GM12872 (cell line): ENCODE results near the gene EML2.
A peak's percentile ranks its signal among the peaks of the same experiment; 100 is the strongest.

ENCODE experiments used
- CTCF ChIP-seq: IDR thresholded peaks from 3 replicates; pipeline ENCODE4 v1.5.1; 2011; ENCODE audit warnings: low read depth, mild to moderate bottlenecking, low read length, moderate library complexity; ENCODE audit not compliant: insufficient read depth

The EML2 gene

DNA sequence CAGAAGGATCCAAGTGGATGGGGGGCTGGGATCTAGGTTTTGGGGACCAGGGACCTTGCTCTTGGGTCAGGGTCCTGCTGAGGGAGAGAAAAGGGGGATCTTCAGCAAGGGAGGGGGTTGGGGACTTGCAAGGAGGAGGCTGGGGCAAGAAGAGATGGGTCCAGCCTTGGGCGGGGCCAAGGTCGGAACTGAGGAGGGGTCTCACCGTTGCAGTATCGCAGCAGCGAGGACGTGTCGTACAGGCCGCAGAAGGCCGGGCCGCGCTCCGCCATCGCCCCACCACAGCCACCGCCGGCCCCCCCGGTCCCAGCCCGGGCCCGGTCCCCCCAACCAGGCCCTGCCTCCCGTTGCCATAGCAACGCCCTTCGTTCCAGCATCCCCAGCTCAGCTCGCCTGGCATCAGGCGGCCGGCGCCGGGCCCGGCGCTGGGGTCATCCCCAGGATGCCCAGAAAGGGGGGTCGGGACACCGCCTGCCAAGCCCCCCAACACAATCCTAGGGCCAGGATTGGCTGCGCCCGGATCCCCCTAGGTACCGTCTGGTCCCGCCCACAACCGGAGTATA is 6.0 kb upstream of the EML2 start:
- no peak for TF ChIP-seq CTCF

DNA sequence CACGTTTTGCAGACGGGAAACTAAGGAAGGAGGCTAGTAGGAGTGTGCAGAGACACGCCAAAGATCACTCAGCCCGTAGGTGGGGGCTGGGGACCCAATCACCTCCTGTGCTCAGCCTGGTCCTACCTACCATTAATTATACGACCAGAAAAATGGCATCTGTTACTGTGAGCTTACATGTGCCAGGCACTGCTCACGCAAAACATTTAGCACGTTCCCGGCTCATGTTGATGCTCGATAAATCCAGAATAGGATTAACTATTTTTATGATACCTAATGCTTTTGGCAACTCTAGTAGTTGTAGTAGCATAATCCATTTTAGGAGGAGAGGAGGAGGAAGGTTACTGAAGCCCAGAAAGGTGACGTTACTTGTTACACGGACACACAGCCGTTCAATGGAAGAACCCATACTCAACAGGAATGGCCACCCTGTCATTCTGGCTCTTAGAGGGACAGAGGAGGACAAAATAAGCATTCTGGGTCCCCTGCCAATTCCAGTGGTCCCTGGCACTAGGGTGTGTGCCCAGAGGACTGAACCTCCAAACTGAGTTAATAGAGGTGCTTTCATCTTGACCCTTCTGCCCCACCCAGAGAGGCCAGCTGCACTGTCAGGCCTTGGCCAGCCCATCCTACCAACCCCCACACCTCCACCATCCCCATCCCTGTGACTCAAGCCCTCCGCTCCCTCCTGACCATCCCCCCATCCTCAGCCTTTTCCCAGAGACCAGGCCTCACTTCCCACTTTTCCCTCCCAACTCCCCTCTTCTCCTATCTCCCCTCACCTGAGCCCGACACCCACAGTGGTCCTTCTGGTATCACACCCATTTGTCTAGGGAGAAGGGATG is 5.0 kb upstream of the EML2 start:
- TF ChIP-seq CTCF, result no peak

DNA sequence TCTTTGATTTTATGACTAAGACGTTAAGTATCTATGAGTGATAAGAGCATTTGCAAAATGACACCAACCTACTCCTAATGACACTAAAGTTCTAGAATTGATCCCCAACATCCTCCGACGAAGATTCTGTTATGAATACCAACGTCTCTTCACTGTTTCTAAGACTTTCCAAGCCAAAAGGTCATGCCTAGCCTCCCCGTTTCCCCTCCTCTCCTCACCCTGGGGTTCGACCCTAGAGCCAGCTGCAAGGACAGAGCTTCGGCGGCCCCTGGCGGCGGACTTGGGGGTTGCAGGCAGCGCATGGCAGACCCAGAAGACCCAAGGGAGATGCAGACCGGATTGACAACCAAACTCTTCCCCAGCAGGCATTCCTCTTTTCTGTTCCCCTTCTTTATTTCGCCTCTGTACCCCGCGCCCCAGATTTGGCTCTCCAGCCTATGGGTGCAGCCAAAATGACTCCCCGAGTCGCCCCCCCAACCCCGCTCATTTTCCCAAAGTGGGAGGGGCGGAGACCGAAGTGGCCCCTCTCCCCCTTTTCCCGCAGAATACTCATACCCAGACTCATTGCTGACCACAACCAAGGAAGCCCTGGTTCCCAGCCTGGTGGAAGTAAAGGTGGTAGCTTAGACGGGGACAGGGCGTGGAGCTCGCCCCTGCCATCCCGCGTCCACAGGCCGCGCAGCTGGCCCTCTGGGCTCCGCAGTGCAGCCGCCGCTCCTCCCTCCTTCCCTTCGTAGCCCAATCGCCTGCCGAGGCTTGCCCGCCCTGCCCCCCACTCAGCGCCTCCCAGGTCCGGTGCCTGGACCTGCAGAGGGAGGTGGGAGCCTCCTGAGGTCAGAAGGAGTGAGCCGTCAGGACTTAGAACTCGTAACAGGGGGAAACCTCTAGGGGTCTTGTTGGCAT is 4.1 kb upstream of the EML2 start:
- TF ChIP-seq CTCF, result peak; percentile 100

DNA sequence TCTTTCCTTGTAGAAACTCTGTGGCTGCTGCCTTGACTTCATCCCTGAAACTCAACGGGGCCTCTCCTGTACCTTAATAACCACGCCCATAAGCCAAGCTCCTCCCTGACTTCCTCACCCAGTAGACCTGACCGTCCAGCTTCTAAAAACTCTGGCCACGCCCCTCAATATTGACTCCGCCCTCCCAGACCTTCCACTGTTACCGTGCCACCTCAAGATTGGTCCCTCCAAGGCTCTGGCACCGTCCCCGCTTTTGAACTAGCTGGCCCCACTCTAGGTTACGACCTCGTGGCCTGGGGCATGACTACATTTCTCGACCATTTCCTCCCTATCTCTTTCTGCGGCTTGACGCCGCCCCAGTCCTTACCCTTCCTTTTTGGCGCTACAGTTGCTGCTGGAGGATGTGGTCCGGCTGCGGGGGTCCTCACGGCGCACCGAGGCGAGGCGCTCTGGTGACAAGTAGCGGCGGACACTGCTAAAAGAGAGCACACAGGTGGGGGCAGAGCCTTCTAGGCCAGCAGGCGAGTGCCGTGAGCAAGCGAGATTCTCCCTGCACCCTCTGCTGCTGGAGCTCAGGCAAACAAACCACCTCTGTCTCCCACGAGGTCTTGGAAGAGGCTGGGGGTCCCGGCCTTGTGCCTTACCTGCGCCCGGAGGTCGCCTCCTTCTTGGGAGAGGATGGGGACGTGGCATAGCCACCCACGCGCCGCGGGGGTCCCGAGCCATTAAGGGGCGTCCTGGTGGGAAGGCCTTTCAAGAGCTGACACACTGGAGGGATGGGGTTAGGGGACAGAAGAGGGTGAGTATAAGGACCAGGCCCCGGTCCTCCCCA is 2.3 kb upstream of the EML2 start:
- TF ChIP-seq CTCF, result no peak

GRCh38 chr19:45640849-45641273 is 1.7 kb upstream of the EML2 start:
- no peak for TF ChIP-seq CTCF

DNA sequence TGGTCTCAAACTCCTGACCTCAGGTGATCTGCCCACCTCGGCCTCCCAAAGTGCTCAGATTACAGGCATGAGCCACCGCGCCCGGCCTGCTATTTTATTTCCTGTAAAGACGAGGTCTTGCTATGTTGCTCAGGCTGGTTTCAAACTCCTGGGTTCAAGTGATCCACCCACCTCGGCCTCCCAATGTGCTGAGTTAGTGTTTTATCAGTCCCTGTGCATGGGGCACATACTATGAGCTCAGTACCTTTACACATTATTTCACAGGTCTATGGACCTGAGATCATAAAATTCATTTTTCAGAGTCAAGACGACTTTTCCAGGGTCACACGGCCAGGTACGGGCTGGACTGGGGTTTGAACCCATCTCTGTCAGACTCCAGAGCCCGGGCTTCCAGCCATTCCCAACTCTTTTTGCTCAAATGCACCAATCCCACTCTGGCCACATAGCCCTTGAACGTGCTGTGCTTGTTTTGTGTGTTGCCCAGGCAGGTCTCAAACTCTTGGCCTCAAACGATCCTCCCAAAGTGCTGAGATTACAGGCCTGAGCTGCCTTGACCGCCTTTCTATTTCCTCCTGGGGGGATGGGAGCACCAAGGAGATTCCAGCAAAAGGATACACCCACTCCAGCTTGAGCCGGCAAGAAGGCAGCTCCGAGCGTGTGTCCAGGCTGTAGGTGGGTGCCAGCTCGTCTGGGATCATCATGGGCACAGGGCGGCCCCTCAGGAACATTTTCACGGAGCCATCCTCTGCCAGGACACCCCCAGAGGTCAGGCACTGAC is 1.1 kb downstream of the EML2 start:
- TF ChIP-seq CTCF, result no peak
